GM18870 (cell line): ENCODE measurements around the gene GTF2A2.
"Not testable (repeated sequence)": the region's sequence is repeated elsewhere in the genome, so short reads cannot be mapped to it uniquely, and the experiment has no call there.

ENCODE experiments used
- ATAC-seq: cut with Tn5 transposase; IDR thresholded peaks from one replicate; pipeline ENCODE4 v1.9.1; 2021; ENCODE audit warnings: moderate library complexity; ENCODE audit not compliant: unreplicated experiment

The GTF2A2 gene, protein sequence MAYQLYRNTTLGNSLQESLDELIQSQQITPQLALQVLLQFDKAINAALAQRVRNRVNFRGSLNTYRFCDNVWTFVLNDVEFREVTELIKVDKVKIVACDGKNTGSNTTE

GRCh38 chr15:59656897-59657634, at the start of gene GTF2A2:
TSS of gene GTF2A2 (minus strand) at chr15:59657515. CDS start at chr15:59652277, 5,238 bp downstream.
- peak; percentile 78 for ATAC-seq

DNA sequence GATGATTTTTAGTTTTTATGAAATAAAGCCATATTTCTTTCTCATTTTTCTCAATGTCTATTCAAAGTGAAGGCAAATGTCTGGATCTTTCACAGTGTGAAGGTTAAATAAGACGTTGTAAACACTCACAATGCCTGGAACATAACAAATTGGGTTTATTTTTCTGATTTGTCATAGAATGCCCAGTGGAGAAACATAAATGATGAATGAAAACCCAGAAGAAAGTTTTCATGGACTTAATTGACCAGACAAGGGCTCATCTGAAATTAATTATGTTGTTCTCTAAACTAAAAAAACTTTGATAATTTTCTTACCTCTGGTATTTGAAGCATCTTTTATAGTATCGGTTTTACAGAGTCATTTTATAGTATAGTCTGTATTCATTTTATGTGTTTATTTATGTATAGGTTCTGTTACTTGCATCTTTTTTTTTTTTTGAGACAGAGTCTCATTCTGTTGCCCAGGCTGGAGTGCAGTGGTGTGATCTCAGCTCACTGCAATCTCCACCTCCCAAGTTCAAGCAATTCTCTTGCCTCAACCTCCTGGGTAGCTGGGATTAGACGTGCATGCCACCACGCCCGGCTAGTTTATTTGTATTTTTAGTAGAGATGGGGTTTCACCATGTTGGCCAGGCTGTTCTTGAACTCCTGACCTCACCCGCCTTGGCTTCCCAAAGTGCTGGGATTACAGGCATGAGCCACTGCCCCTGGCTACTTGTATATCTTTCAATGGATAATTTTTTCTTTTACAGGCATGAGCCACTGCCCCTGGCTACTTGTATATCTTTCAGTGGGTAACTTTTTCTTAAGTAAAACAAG, 46.9 kb upstream of the GTF2A2 start:
- no peak for ATAC-seq

GRCh38 chr15:59702351-59702750, 45.0 kb upstream of the GTF2A2 start:
- no peak for ATAC-seq

GRCh38 chr15:59701880-59702279, 44.6 kb upstream of the GTF2A2 start:
- no peak for ATAC-seq

DNA sequence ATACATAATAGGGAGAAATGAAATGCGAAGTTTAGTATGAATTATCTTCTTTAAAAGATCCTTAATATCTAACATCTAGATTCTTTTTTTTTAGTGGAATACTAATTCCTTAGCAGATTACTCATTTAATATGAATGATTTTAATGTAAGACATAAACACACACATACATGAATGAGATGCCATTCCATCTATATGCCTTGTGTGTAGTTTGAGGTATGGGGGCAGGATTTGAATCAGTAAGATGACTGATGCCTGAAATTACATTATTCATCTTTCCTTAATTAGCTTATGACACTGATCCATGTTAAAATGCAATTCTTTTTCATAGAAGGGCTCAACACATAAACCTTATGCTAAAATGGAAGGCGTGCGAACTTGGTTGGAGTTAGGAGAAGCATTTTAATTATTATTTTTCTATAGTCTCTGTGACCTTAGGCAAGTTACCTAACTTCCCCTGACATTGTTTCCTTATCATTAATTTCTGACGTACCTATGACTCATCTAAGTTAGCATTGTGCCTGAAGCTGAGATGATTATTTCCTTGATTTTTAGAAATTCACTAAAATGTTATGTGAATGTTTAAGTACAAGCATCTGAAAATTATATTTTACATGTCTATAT, 42.6 kb upstream of the GTF2A2 start:
- no peak for ATAC-seq

- not testable (repeated sequence) for ATAC-seq
Observed at GRCh38 chr15:59698065-59698464, 40.8 kb upstream of the GTF2A2 start.

DNA sequence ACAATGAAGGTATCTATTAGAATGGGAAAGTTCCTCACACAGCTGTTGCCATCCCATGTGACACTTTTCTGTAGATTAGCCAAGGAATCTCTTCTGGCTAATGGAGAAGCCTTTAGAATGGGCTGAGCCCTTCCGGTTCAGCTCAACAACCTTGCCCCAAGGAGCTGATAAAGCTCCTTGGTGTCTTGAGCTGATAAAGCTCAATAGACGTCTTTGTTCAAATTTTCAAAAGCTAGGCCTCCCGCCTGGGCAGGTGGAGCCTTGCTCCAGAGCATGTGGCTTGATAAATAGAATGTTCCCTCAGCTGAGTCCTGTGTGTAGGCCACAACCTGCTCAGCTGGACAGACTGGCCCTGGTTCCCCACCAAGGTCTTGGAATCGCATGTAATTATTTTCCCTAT, 39.0 kb upstream of the GTF2A2 start:
- no peak for ATAC-seq

GRCh38 chr15:59694779-59695178, 37.5 kb upstream of the GTF2A2 start:
- ATAC-seq = no peak

DNA sequence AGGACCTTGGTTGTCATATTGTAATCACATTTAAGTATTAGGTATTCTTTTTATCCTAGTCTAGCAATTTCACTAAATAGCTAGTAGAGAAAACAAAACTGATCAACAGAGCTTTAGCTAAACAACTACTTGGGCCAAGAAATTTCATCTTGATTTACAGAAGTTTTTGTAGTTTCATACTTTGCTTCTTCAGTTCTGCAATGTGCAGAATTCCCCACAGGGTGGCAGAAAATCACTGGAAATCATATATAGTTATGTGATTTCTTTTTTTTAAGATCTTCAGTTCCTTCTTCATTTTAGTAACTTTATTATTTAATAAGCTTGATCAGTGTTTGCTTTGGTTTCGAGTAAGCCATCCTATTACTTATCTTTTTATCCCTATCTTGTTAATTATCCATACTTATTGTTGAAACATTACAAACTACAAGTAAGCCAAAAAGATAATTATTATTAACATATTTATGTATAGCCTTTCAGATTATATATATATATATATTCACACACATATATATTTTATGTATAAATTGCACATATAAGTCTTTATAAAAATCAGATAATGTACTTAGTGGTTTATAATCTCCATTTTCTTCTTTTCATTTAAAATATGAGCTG, 34.0 kb upstream of the GTF2A2 start:
- no peak for ATAC-seq

GRCh38 chr15:59689626-59690236, 32.4 kb upstream of the GTF2A2 start:
- ATAC-seq = peak; percentile 10

DNA sequence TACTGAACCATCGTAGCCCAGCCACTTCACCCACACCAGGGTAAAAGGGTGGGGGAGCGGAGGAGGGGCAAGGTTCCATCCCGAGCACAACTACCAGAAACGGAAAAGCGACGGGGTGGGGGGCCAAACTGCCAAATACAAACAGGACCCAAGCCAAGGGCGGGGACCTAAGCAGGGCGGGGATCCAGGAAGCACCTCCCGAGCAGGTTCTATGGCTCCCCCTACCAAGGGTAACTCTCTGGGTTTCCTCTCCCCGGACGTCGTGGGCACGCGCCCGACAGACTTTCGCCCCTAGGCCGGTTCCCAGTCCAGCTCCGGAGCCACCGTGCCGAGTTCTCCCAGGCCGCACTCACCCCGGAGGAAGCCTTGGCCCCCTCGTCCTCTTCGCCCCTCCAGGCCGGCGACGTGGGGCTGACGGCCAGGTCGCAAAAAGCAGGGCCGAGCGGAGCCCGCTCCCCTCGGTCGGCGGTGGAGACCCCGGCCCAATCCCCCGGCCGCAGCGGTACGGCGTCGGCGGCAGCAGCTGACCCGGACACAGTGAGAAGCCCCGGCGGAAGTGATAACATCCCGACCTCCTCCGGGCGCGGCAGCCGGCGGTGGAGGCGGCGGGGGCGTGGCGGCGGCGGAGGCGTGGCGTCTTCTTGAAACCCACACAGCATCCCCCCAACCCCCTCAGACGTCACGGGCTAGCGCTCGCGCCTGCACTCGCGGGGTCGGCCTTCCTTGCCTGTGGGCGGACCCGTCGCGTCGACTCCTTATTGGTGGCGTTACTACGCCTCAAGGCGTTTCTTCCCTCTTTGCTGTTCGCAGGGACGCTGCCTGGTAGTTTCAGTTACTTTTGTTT, 31.7 kb upstream of the GTF2A2 start, which contains the start of gene BNIP2:
Gene BNIP2 (minus strand): TSS at position 539 of the 844 bp plus-strand sequence. CDS start 6,863 bp downstream, outside the sequence.
- peak; percentile 70 for ATAC-seq

GRCh38 chr15:59688423-59688781, 31.1 kb upstream of the GTF2A2 start:
- ATAC-seq = no peak

GRCh38 chr15:59687836-59688235, 30.5 kb upstream of the GTF2A2 start:
- no peak for ATAC-seq

DNA sequence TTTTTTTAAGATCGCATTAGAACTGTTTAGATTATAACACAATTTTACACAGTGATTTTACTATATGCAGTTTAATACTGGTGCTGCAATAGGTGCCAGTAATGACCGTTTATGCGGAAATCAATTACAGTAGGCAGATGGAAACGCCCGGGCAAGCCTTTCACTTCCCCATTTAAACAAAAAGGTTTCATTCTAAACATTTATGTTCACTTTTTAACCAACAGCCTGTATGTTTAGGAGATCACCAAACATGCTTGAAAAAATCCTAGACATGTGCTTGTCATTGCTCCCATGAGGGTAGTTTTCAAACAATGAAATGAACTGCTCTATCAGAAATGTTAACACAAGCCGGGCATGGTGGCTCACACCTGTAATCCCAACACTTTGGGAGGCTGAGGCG, 29.1 kb upstream of the GTF2A2 start:
- ATAC-seq = no peak

DNA sequence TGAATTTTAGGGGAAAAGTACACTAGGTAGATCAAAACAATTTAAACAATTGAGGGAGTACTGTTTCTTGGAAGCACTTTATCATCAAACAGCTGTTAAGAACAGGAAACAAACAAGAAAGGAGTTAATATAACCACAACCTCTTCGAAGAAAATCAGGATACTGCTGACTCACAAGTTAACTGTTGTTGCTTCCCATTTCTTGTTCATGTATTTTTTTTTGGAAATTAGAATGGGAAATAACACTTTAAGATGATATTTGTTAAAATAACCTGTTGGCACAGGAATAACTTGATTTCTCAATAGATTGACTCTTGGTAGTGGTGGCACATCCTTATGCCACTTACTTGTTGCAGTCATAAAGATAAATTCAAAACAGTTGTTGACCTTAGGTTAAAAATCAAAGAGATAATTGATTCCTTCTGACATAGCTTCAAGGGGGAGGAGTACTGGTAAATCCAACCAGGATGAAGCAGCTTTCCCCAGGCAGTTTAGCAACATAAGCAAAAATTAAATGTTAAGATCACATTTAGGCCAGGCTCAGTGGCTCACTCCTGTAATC, 28.5 kb upstream of the GTF2A2 start:
- no peak for ATAC-seq

DNA sequence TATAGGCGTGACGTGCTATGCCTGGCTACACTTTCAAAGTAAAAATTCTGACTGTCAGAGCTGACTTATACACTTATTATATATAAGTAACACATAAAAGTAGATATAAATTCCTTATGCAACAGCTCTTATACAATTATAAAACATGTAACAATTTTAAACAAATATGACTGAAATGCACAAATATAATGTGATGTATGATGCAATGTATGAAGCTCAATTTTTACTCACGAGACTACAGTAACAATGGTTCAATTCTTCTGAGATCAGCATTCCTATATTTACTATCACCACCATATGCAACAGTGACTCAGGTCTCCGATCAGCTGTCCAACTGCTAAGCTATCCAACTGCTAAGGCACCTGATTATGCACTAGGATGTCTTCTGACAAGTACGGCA, 23.6 kb upstream of the GTF2A2 start:
- ATAC-seq = no peak

DNA sequence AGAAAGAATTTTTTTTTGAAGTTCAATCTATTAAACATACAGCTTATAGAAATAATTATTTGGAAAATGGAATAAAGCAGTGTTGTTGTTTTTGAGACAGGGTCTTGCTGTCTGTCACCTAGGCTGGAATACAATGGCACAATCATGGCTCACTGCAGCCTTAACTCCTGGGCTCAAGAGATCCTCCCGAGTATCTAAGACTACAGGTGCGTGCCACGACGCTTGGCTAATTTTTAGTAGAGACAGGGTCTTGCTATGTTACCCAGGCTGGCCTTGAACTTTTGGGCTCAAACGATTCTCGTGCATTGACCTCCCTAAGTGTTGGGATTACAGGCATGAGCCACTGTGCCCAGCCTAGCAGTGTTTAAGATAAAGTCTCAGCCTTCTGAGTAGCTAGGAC, 23.0 kb upstream of the GTF2A2 start:
- ATAC-seq = no peak

DNA sequence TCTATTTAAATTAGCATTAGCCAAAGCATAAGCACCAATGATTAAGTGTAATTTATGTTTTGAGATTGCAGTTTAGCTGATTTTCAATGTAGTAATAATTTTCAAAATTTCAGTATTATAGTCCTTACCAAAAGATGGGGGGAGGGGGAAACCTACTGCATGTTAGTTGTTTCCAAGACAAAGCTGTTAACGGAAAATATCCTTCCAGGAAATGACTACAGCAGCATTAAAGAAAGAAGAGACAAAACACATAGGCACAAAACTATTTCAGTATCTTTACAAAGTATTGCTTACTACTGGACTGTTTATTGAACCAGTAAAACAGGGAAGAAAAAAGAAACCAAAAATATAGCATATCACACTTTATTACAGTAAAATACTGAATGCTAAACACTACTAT, 21.3 kb upstream of the GTF2A2 start:
- ATAC-seq = no peak

DNA sequence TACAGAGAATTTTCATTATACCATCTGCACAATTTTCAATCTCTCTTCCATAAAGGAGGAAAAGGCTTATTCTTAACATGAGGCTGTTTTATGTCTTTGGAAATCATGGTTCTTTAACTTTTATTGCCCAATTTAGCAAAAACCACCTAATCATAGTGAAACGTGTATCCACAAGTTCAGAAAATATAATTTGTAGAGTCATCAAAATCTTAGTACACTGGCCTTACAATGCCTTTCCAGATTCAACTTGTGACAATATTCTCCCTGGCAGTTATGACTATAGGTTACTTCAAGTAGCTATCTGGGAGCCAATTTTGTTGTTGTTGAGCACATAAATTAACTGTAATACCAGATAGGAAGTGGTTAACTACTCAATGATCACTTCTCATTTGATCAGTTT, 20.9 kb upstream of the GTF2A2 start:
- no peak for ATAC-seq
